RWPE2 (cell line): Measurements from ENCODE around the gene PAMR1.

Experiments used
- ATAC-seq: fragments of 200-7000 bp; cut with Tn5 transposase; 3 replicates; pipeline ENCODE4 v1.9.1; 2021; ENCODE audit warnings: low read depth
- DNase-seq: peaks from one replicate; pipeline ENCODE4 v3.0.0-alpha.2; 2020; ENCODE audit warnings: low spot score
- H3K27ac ChIP-seq: fragments of 450-650 bp; 2 replicates; pipeline ENCODE4 v1.5.1; 2017; ENCODE audit warnings: mild to moderate bottlenecking; ENCODE audit not compliant: poor library complexity, severe bottlenecking
- H3K27me3 ChIP-seq: fragments of 250-450 bp; sonication (Bioruptor Pico); 2 replicates; pipeline ENCODE4 v1.5.1; 2021; ENCODE audit warnings: mild to moderate bottlenecking, moderate library complexity; ENCODE audit not compliant: insufficient read depth, poor library complexity, severe bottlenecking
- H3K36me3 ChIP-seq: fragments of 250-450 bp; sonication (Bioruptor Pico); 2 replicates; pipeline ENCODE4 v1.5.1; 2020; ENCODE audit warnings: low read depth, mild to moderate bottlenecking, moderate library complexity
- H3K4me1 ChIP-seq: fragments of 250-450 bp; sonication (Bioruptor Pico); 2 replicates; pipeline ENCODE4 v1.5.1; 2021; ENCODE audit warnings: mild to moderate bottlenecking, moderate library complexity; ENCODE audit not compliant: insufficient read depth, poor library complexity, severe bottlenecking
- H3K4me3 ChIP-seq: fragments of 250-450 bp; sonication (Bioruptor Pico); 2 replicates; pipeline ENCODE4 v1.5.1; 2021; ENCODE audit warnings: mild to moderate bottlenecking, moderate library complexity; ENCODE audit not compliant: severe bottlenecking
- H3K9me3 ChIP-seq: fragments of 250-450 bp; sonication (Bioruptor Pico); 2 replicates; pipeline ENCODE4 v1.5.1; 2021; ENCODE audit warnings: mild to moderate bottlenecking, moderate library complexity; ENCODE audit not compliant: severe bottlenecking
- CTCF ChIP-seq: fragments of 450-650 bp; IDR thresholded peaks from one replicate; pipeline ENCODE4 v1.5.1; 2017; ENCODE audit warnings: mild to moderate bottlenecking, moderate library complexity; ENCODE audit not compliant: poor library complexity, severe bottlenecking

PAMR1 gene

GRCh38 chr11:35394941-35395340 is 130.5 kb downstream of the PAMR1 start:
- no peak for DNase-seq
- no peak overlapping the region for H3K27ac ChIP-seq
- TF ChIP-seq CTCF, result no peak
- no peak overlapping the region for H3K4me3 ChIP-seq
- no peaks in the 10 kb centered on the region for H3K27me3 ChIP-seq
- no peak for ATAC-seq
- peaks cover 10% of the 10 kb centered on the region for H3K4me1 ChIP-seq
- H3K36me3 ChIP-seq, result no peaks in the 10 kb centered on the region
- H3K9me3 ChIP-seq, result no peaks in the 10 kb centered on the region

GRCh38 chr11:35393098-35393497 is 132.3 kb downstream of the PAMR1 start:
- Histone ChIP-seq H3K4me3 (no peak overlapping the region), H3K27ac (no peak overlapping the region), H3K4me1 (peaks cover 10% of the 10 kb centered on the region), H3K9me3 (no peaks in the 10 kb centered on the region), H3K27me3 (no peaks in the 10 kb centered on the region), H3K36me3 (no peaks in the 10 kb centered on the region)
- no peak for ATAC-seq
- no peak for DNase-seq
- TF ChIP-seq CTCF, result no peak

- H3K36me3 ChIP-seq, result no peaks in the 10 kb centered on the region
- no peak overlapping the region for H3K27ac ChIP-seq
- H3K4me1 ChIP-seq, result peaks cover 10% of the 10 kb centered on the region
- H3K27me3 ChIP-seq, result no peaks in the 10 kb centered on the region
- DNase-seq, result no peak
- peak; percentile 92 for TF ChIP-seq CTCF
- H3K9me3 ChIP-seq, result no peaks in the 10 kb centered on the region
- peak; percentile 61 for ATAC-seq
- no peak overlapping the region for H3K4me3 ChIP-seq
Measured at GRCh38 chr11:35391922-35392688, 133.3 kb downstream of the PAMR1 start.

GRCh38 chr11:35390737-35391682 is 134.4 kb downstream of the PAMR1 start:
- Histone ChIP-seq H3K36me3 (no peaks in the 10 kb centered on the region), H3K27ac (peak overlapping the region; percentile 17), H3K4me3 (no peak overlapping the region), H3K4me1 (peaks cover 10% of the 10 kb centered on the region), H3K9me3 (no peaks in the 10 kb centered on the region), H3K27me3 (no peaks in the 10 kb centered on the region)
- no peak for TF ChIP-seq CTCF
- DNase-seq (no peak), ATAC-seq (peak; percentile 96)
